Central memory CD8-positive, alpha-beta T cell (primary cell): ENCODE measurements around the gene B3GALNT1.

Experiments
- ATAC-seq: fragments of 150-1000 bp; cut with Tn5 transposase; replicated peaks from 2 replicates; pipeline ENCODE4 v1.10.0; 2022; ENCODE audit warnings: mild to moderate bottlenecking, moderate FRiP score, moderate number of reproducible peaks; ENCODE audit not compliant: poor library complexity, severe bottlenecking; ENCODE audit errors: extremely low read depth
- DNase-seq, 2 donors: peaks; one replicate each; pipeline ENCODE4 v3.0.0; 2021; ENCODE audit warnings: low spot score in 2 of 2
- H3K27ac Mint-ChIP-seq: one replicate; pipeline ENCODE4 v1.8.0; 2022; ENCODE audit warnings: low read depth, mild to moderate bottlenecking, moderate library complexity, mixed read lengths
- H3K27me3 Mint-ChIP-seq: one replicate; pipeline ENCODE4 v1.8.0; 2022; ENCODE audit warnings: mixed read lengths
- H3K36me3 Mint-ChIP-seq: one replicate; pipeline ENCODE4 v1.8.0; 2022; ENCODE audit warnings: mild to moderate bottlenecking, moderate library complexity, mixed read lengths; ENCODE audit not compliant: insufficient read depth
- H3K4me1 Mint-ChIP-seq: one replicate; pipeline ENCODE4 v1.8.0; 2022; ENCODE audit warnings: mixed read lengths
- H3K4me3 Mint-ChIP-seq: one replicate; pipeline ENCODE4 v1.8.0; 2022; ENCODE audit warnings: mild to moderate bottlenecking, moderate library complexity, mixed read lengths
- H3K9me3 Mint-ChIP-seq: one replicate; pipeline ENCODE4 v1.8.0; 2022; ENCODE audit warnings: mixed read lengths

Gene B3GALNT1

DNA sequence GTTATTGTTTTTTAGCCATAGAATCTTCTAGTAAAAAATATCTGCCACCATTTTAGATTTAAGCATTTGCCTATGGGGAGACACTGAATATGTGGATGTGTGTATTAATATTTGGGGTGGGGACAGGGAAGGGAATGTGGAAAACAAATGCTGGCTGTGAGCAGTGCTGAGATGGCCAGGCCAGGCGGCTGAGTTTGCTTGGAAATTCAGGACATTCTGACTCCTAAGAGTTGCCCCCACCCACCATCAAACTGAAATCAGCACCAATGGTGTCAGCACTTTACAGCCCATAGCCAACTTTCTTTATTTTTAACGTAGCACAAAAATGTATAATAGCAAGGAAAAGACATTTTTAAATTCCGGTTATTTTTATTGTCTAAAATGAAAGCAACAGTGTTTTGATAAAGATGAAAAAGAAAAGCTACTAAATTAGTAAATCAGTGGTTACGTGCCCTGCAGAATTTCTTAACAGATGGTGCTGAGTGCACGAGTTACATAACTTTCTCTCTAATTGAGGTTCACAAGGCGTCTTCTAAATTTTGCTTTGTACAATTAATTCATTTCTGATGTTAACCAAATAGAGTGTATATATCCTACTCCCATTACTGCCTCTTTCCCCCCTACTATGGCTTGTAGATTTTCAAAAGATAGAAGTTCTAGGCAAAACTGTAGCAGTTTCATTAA, 34.0 kb downstream of the B3GALNT1 start:
- no peaks in the 10 kb centered on the region for H3K27me3 Mint-ChIP-seq
- DNase-seq (no peak), ATAC-seq (no peak)
- no peak overlapping the region for H3K27ac Mint-ChIP-seq
- H3K36me3 Mint-ChIP-seq = peaks cover 4% of the 10 kb centered on the region
- H3K4me3 Mint-ChIP-seq = no peak overlapping the region
- no peaks in the 10 kb centered on the region for H3K9me3 Mint-ChIP-seq
- no peaks in the 10 kb centered on the region for H3K4me1 Mint-ChIP-seq

- ATAC-seq = no peak
- Mint-ChIP-seq H3K4me1 (no peaks in the 10 kb centered on the region), H3K4me3 (no peak overlapping the region), H3K27ac (no peak overlapping the region), H3K9me3 (no peaks in the 10 kb centered on the region), H3K36me3 (peaks cover 4% of the 10 kb centered on the region), H3K27me3 (no peaks in the 10 kb centered on the region)
- DNase-seq = no peak
Measured at GRCh38 chr3:161070252-161070930, 34.8 kb downstream of the B3GALNT1 start.

DNA sequence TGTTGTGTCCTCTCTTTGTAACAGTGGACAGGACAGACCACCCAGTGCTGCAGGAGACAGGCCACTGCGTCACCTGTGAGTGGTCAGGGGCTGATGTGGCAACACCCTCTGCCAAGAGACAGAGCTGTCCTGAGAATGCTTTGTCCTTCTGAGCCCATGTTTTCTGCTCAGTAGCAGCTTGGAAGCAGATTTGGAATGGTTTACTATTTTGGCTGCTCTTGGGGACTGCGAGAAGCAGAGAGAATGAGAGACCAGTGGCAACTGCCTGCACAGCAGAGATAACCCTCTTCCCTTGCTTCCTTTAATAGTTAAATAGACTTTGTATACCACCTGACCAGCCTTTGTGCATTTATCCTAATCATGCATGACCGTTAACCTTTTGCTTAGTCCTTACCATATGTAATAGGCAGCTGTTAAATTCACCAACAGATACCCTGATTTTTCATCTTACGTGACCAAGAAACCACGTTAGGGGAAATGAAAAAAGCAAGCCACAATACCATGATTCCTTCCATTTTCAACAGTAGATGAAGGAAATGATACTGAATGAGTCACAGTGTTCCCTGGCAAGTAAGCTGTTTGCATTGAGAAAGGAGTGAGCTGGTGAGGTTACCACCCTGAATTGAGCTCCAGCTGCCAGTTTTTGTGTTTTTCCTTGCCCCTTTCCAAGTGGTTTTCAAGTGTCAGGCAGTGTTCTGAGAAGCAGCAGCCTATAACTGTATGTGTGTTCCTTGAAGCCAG, 35.5 kb downstream of the B3GALNT1 start:
- no peak overlapping the region for H3K27ac Mint-ChIP-seq
- no peak overlapping the region for H3K4me3 Mint-ChIP-seq
- no peaks in the 10 kb centered on the region for H3K9me3 Mint-ChIP-seq
- H3K36me3 Mint-ChIP-seq = peaks cover 4% of the 10 kb centered on the region
- DNase-seq (no peak), ATAC-seq (no peak)
- no peaks in the 10 kb centered on the region for H3K27me3 Mint-ChIP-seq
- no peaks in the 10 kb centered on the region for H3K4me1 Mint-ChIP-seq

DNA sequence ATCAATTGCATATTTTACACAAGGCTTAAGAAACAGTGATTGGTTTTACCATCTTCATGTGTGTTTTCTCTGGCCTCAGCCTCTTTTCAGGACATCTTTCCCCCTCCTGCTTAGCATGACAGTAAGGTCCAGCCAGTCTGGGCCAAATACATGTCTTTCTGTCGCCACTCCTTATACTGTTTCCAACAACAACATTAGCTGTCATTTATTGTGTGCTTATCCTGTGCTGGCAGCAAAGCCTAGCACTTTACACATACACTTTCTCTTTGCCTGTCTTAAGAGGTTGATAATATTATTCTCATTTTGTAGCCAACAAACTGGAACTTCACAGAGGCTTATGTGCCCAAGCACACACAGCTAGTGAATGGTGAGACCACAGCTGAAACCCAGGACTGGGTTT, 37.8 kb downstream of the B3GALNT1 start:
- Mint-ChIP-seq H3K36me3 (peaks cover 2% of the 10 kb centered on the region), H3K9me3 (no peaks in the 10 kb centered on the region), H3K27ac (no peak overlapping the region), H3K27me3 (no peaks in the 10 kb centered on the region), H3K4me1 (no peaks in the 10 kb centered on the region), H3K4me3 (no peak overlapping the region)
- DNase-seq (no peak), ATAC-seq (no peak)

DNA sequence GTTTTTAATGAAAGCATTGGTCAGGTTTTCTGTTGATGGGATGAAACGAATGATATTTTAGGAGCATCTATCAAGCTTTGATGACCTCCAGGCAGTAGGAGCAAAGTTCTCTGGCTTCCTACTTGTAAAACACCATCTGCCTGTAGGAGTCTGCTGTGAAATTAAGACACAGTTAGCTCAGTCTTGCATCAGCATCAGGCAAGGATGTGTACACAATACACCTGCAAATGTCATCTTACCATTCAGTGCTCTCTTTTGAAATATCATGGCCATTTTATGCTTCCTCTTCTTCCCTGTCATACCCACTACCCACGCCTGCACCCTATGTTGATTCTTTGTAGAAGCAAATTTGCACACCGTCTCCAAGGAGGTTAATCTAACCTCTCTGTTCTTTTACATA, 38.2 kb downstream of the B3GALNT1 start:
- ATAC-seq (no peak), DNase-seq (no peak)
- Mint-ChIP-seq H3K4me1 (no peaks in the 10 kb centered on the region), H3K27ac (no peak overlapping the region), H3K27me3 (no peaks in the 10 kb centered on the region), H3K4me3 (no peak overlapping the region), H3K9me3 (no peaks in the 10 kb centered on the region), H3K36me3 (peaks cover 2% of the 10 kb centered on the region)

DNA sequence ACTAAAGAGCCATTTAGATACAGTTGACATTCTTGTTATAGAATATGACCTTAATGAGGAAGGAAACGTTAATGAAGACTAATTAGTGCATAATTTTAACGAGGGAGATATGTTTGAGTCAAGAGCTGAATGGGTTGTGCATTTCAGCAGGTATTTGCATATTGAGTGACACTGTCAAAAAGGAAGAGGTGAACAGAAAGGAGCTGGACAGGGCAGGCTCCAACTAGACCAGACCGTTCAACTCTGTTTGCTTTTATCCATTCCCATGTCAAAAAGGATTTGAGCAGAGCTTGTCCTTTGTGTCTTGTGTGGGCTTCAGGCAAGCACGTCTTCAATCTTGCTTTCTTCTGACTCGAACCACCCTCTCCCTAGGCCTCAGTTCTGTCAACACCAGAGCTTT, 40.7 kb downstream of the B3GALNT1 start:
- ATAC-seq = no peak
- no peak overlapping the region for H3K27ac Mint-ChIP-seq
- no peak overlapping the region for H3K4me3 Mint-ChIP-seq

GRCh38 chr3:161054860-161055604, 50.1 kb downstream of the B3GALNT1 start:
- Mint-ChIP-seq H3K27me3 (no peaks in the 10 kb centered on the region), H3K27ac (no peak overlapping the region), H3K36me3 (no peaks in the 10 kb centered on the region), H3K4me3 (no peak overlapping the region), H3K9me3 (no peaks in the 10 kb centered on the region), H3K4me1 (no peaks in the 10 kb centered on the region)
- ATAC-seq = no peak
- DNase-seq = no peak

More for the DNA sequence above, 40.7 kb downstream of the B3GALNT1 start:
- H3K4me1 Mint-ChIP-seq = no peaks in the 10 kb centered on the region
- peaks cover 2% of the 10 kb centered on the region for H3K36me3 Mint-ChIP-seq
- no peaks in the 10 kb centered on the region for H3K9me3 Mint-ChIP-seq
- no peaks in the 10 kb centered on the region for H3K27me3 Mint-ChIP-seq
- DNase-seq = no peak

DNA sequence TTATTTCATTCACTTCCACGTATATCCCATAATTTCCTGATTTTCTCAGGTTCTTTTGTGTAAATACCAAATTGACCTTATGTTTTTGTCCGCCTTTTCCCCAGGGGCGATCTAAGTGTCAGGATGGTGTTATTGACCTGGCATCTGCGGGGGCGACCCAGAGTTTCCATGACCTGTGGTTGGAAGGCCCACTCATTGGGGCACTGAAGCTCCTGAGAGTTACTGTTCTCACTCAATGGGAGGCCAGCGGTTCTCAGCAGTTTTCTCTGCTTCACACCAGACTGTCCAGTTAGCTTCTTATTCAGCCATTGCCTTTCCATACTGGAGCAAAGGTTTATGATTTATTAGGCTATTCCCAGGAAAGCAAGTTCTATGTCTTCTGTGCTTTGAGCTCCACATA, 53.3 kb downstream of the B3GALNT1 start:
- no peak for ATAC-seq
- no peak overlapping the region for H3K27ac Mint-ChIP-seq
- no peaks in the 10 kb centered on the region for H3K9me3 Mint-ChIP-seq
- no peak overlapping the region for H3K4me3 Mint-ChIP-seq
- H3K4me1 Mint-ChIP-seq = no peaks in the 10 kb centered on the region
- no peak for DNase-seq
- no peaks in the 10 kb centered on the region for H3K36me3 Mint-ChIP-seq
- H3K27me3 Mint-ChIP-seq = no peaks in the 10 kb centered on the region

DNA sequence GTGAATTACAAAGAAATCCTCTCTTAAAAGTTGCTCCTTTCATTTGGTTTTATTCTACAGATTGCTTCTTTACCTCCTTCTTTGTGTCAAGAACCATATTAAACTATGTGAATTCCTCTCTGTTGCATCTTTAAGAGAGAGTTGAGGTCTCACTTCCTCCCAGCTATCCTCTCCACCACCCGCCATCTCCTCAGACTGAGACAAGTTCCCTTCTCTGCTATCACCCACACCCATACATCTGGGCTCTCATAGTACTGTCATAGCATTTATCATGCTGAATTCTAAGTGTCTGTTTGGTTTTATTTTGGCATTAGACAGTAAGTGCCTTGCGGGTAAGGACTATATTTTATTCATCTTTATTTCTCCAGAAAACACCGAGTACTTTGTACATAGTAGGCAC, 54.2 kb downstream of the B3GALNT1 start:
- DNase-seq (no peak), ATAC-seq (no peak)
- no peaks in the 10 kb centered on the region for H3K27me3 Mint-ChIP-seq
- H3K9me3 Mint-ChIP-seq = no peaks in the 10 kb centered on the region
- H3K27ac Mint-ChIP-seq = no peak overlapping the region
- H3K36me3 Mint-ChIP-seq = no peaks in the 10 kb centered on the region
- H3K4me1 Mint-ChIP-seq = no peaks in the 10 kb centered on the region
- H3K4me3 Mint-ChIP-seq = no peak overlapping the region

- Mint-ChIP-seq H3K9me3 (peaks cover 6% of the 10 kb centered on the region), H3K4me1 (no peaks in the 10 kb centered on the region), H3K27me3 (no peaks in the 10 kb centered on the region), H3K4me3 (no peak overlapping the region), H3K36me3 (no peaks in the 10 kb centered on the region), H3K27ac (no peak overlapping the region)
- DNase-seq = no peak
- ATAC-seq = no peak
Measured at GRCh38 chr3:161049683-161050248, 55.4 kb downstream of the B3GALNT1 start.

DNA sequence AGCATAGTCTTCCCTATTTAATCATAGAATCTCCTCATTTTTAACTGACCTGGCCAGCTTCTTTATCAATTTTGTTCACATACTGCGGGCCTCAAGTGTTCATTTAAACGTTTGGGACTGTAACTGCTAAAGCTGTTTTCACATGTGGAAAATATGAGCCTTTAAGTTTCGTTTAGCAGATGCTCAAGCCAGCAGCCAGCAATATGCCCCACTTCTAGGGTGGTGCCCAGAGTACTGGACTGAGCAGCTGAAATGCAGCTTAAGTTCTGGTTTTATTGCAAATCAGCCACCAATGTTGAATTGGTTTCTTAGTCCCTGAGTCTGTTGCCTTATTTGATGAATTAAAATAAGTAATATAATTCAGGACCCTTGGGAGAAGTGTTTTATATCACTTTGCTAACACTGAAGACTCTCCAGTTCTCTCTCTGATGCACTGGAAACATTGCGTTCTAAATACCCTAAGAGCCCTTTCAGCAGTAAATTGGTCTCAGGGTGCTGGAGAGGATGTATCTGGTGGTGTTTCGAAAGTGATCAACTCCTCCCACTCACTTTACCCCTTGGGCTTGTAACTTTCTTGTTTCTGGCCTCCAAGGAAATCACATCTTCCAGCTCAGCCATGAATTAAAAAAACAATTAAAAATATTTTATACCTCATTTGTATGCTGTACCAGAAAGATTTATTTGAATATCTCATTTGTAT, 61.7 kb downstream of the B3GALNT1 start:
- Mint-ChIP-seq H3K27me3 (no peaks in the 10 kb centered on the region), H3K27ac (no peak overlapping the region), H3K9me3 (peaks cover 14% of the 10 kb centered on the region), H3K4me3 (no peak overlapping the region), H3K36me3 (no peaks in the 10 kb centered on the region), H3K4me1 (no peaks in the 10 kb centered on the region)
- ATAC-seq (no peak), DNase-seq (no peak)

- Mint-ChIP-seq H3K27me3 (no peaks in the 10 kb centered on the region), H3K4me1 (no peaks in the 10 kb centered on the region), H3K36me3 (no peaks in the 10 kb centered on the region), H3K4me3 (no peak overlapping the region), H3K27ac (no peak overlapping the region), H3K9me3 (peaks cover 15% of the 10 kb centered on the region)
- ATAC-seq (no peak), DNase-seq (no peak)
Measured at GRCh38 chr3:161042023-161042501, 63.1 kb downstream of the B3GALNT1 start.
